Measurements from ENCODE around the gene ZNF281.
"Not testable (repeated sequence)": the region's sequence is repeated elsewhere in the genome, so short reads cannot be mapped to it uniquely, and the experiment has no call there.

DNA sequence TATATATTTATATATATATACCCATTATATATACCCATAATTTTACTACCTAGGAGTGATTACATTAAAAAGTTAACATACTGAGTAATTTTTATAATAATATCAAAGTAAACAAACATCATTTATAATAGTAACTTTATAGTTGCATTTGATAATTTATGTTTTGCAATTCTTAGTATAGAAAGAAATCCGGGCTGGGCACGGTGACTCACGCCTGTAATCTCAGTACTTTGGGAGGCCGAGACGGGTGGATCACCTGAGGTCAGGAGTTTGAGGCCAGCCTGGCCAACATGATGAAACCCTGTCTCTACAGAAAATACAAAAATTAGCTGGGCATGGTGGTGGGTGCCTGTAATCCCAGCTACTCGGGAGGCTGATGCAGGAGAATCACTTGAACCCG lies 28.6 kb upstream of the ZNF281 start:
- TF ChIP-seq, protein P1, sequence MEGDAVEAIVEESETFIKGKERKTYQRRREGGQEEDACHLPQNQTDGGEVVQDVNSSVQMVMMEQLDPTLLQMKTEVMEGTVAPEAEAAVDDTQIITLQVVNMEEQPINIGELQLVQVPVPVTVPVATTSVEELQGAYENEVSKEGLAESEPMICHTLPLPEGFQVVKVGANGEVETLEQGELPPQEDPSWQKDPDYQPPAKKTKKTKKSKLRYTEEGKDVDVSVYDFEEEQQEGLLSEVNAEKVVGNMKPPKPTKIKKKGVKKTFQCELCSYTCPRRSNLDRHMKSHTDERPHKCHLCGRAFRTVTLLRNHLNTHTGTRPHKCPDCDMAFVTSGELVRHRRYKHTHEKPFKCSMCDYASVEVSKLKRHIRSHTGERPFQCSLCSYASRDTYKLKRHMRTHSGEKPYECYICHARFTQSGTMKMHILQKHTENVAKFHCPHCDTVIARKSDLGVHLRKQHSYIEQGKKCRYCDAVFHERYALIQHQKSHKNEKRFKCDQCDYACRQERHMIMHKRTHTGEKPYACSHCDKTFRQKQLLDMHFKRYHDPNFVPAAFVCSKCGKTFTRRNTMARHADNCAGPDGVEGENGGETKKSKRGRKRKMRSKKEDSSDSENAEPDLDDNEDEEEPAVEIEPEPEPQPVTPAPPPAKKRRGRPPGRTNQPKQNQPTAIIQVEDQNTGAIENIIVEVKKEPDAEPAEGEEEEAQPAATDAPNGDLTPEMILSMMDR (IDR thresholded peaks at IDR 0.05), result not testable (repeated sequence)
- TF ChIP-seq POLR2A (IDR thresholded peaks at IDR 0.05), result not testable (repeated sequence)

Data from Peyer's patch (tissue), 4 donors.